Cardiac muscle cell (in vitro differentiated cells and primary cell): ENCODE results near the gene TERB1. TPM values are rescaled to one million over a fixed set of nuclear protein-coding genes. Genes with fewer than 3 reads are reported as not detected.

ENCODE experiments used
- DNase-seq, 2 donors: peaks; one replicate each; pipeline versions ENCODE4 v3.0.0 to v3.0.0-alpha.2; 2010 to 2017; ENCODE audit warnings: low read depth in 1 of 2, low spot score in 1 of 2
- H3K27ac ChIP-seq: fragments of 200-600 bp; sonication (generic); 2 replicates; pipeline ENCODE4 v1.5.1; 2016
- H3K27me3 ChIP-seq: fragments of 200-600 bp; sonication (generic); 2 replicates; pipeline ENCODE4 v1.6.0; 2016; ENCODE audit warnings: control low read depth
- H3K36me3 ChIP-seq: fragments of 200-600 bp; sonication (generic); 2 replicates; pipeline ENCODE4 v1.5.1; 2016; ENCODE audit warnings: control low read depth
- H3K4me1 ChIP-seq: fragments of 200-600 bp; sonication (generic); 2 replicates; pipeline ENCODE4 v1.8.1; 2017; ENCODE audit warnings: low read depth, mild to moderate bottlenecking, mixed run types
- H3K4me3 ChIP-seq: fragments of 200-600 bp; sonication (generic); 2 replicates; pipeline ENCODE4 v1.5.1; 2016; ENCODE audit warnings: mild to moderate bottlenecking
- H3K9me3 ChIP-seq: fragments of 200-600 bp; sonication (generic); 2 replicates; pipeline ENCODE4 v1.5.1; 2017; ENCODE audit warnings: low read depth, mild to moderate bottlenecking, control low read depth
- CTCF ChIP-seq: IDR thresholded peaks from 2 replicates; pipeline ENCODE4 v1.5.1; 2012; ENCODE audit warnings: low read depth, mild to moderate bottlenecking, low read length
- polyA plus RNA-seq: library from polyadenylated mRNA; unstranded; fragments of >200 nt; fragmentation: Nextera tagmentation; extraction: Ambion mirVana; gene quantifications from 2 replicates; pipeline ENCODE4 v1.2.1, GENCODE V29; 2016
- total RNA-seq: library from RNA; depleted of rRNA; stranded (reverse); fragments of >200 nt; gene quantifications from 2 replicates; pipeline ENCODE4 v1.2.3, GENCODE V29; 2016

Gene TERB1
- total and polyA plus RNA-seq, 2 experiments from 2014 or later = not detected

GRCh38 chr16:66776457-66776856 lies 24.9 kb downstream of the TERB1 start:
- DNase-seq = no peak

GRCh38 chr16:66774981-66775380 lies 26.4 kb downstream of the TERB1 start:
- no peaks in the 10 kb centered on the region for H3K27me3 ChIP-seq
- no peak for DNase-seq
- H3K4me3 ChIP-seq = no peak overlapping the region
- no peaks in the 10 kb centered on the region for H3K36me3 ChIP-seq
- no peaks in the 10 kb centered on the region for H3K9me3 ChIP-seq
- peaks cover 5% of the 10 kb centered on the region for H3K4me1 ChIP-seq
- no peak overlapping the region for H3K27ac ChIP-seq
- no peak for TF ChIP-seq CTCF

More at GRCh38 chr16:66776457-66776856, 24.9 kb downstream of the TERB1 start:
- Histone ChIP-seq H3K4me3 (no peak overlapping the region), H3K9me3 (no peaks in the 10 kb centered on the region), H3K27me3 (no peaks in the 10 kb centered on the region), H3K4me1 (peaks cover 5% of the 10 kb centered on the region), H3K36me3 (no peaks in the 10 kb centered on the region), H3K27ac (no peak overlapping the region)
- no peak for TF ChIP-seq CTCF

- Histone ChIP-seq H3K4me3 (no peak overlapping the region), H3K27ac (no peak overlapping the region), H3K4me1 (no peaks in the 10 kb centered on the region), H3K9me3 (no peaks in the 10 kb centered on the region), H3K36me3 (no peaks in the 10 kb centered on the region), H3K27me3 (peaks cover 17% of the 10 kb centered on the region)
- no peak for DNase-seq
- no peak for TF ChIP-seq CTCF
Measured at GRCh38 chr16:66758086-66758485, 43.3 kb downstream of the TERB1 start.

- H3K9me3 ChIP-seq = no peaks in the 10 kb centered on the region
- peaks cover 8% of the 10 kb centered on the region for H3K4me1 ChIP-seq
- TF ChIP-seq CTCF = no peak
- no peaks in the 10 kb centered on the region for H3K36me3 ChIP-seq
- no peak overlapping the region for H3K27ac ChIP-seq
- no peak overlapping the region for H3K4me3 ChIP-seq
- DNase-seq = no peak
- H3K27me3 ChIP-seq = peaks cover 17% of the 10 kb centered on the region
Measured at GRCh38 chr16:66754819-66755218, 46.6 kb downstream of the TERB1 start.

DNA sequence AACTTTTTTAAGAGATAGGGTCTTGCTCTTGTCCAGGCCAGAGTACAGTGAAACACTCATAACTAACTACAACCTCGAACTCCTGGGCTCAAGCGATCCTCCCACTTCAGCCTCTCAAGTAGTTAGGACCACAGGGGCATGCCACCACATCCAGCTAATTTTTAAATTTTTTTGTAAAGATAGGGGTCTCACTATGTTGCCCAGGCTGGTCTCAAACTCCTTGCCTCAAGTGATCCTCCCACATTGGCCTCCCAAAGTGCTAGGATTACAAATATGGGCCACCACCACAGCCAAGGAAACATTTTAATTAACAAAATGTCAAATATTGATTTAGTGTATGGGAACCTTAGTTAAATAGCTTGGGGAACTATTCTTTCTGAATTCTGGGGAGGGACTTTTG lies 47.2 kb downstream of the TERB1 start:
- H3K9me3 ChIP-seq = no peaks in the 10 kb centered on the region
- H3K27me3 ChIP-seq = peaks cover 17% of the 10 kb centered on the region
- H3K4me3 ChIP-seq = no peak overlapping the region
- no peak overlapping the region for H3K27ac ChIP-seq
- peaks cover under 1% of the 10 kb centered on the region for H3K36me3 ChIP-seq
- no peak for DNase-seq
- H3K4me1 ChIP-seq = peaks cover 8% of the 10 kb centered on the region
- no peak for TF ChIP-seq CTCF

DNA sequence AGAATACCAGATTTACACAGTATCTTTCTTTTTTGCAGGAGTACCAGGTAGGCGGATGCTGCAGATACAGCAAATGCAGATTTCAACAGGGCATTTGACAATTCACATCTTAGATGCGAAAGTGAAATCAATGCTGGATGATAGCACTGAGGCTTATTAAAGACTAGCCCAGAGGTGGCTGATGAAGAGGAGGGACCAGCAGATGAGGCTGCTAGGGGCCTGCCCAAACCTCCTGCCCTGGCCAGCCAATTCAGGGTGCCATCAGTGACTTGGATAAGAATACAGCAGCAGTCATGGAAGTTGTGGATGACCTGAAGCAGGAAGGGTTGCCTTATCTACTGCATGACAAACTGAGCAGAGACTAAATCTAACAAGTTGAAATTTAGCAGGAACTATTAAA lies 48.4 kb downstream of the TERB1 start:
- Histone ChIP-seq H3K36me3 (peaks cover 11% of the 10 kb centered on the region), H3K27ac (no peak overlapping the region), H3K9me3 (no peaks in the 10 kb centered on the region), H3K27me3 (peaks cover 11% of the 10 kb centered on the region), H3K4me3 (no peak overlapping the region), H3K4me1 (peaks cover 8% of the 10 kb centered on the region)
- DNase-seq = no peak
- no peak for TF ChIP-seq CTCF
